HG02870 (cell line): ENCODE data around the gene OAS2.
A peak's percentile ranks its signal among the peaks of the same experiment; 100 is the strongest.

ENCODE experiments used
- ATAC-seq: cut with Tn5 transposase; IDR thresholded peaks from one replicate; pipeline ENCODE4 v1.9.1; 2021; ENCODE audit warnings: mild to moderate bottlenecking, moderate library complexity; ENCODE audit not compliant: unreplicated experiment

The OAS2 gene, protein sequence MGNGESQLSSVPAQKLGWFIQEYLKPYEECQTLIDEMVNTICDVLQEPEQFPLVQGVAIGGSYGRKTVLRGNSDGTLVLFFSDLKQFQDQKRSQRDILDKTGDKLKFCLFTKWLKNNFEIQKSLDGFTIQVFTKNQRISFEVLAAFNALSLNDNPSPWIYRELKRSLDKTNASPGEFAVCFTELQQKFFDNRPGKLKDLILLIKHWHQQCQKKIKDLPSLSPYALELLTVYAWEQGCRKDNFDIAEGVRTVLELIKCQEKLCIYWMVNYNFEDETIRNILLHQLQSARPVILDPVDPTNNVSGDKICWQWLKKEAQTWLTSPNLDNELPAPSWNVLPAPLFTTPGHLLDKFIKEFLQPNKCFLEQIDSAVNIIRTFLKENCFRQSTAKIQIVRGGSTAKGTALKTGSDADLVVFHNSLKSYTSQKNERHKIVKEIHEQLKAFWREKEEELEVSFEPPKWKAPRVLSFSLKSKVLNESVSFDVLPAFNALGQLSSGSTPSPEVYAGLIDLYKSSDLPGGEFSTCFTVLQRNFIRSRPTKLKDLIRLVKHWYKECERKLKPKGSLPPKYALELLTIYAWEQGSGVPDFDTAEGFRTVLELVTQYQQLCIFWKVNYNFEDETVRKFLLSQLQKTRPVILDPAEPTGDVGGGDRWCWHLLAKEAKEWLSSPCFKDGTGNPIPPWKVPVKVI

DNA sequence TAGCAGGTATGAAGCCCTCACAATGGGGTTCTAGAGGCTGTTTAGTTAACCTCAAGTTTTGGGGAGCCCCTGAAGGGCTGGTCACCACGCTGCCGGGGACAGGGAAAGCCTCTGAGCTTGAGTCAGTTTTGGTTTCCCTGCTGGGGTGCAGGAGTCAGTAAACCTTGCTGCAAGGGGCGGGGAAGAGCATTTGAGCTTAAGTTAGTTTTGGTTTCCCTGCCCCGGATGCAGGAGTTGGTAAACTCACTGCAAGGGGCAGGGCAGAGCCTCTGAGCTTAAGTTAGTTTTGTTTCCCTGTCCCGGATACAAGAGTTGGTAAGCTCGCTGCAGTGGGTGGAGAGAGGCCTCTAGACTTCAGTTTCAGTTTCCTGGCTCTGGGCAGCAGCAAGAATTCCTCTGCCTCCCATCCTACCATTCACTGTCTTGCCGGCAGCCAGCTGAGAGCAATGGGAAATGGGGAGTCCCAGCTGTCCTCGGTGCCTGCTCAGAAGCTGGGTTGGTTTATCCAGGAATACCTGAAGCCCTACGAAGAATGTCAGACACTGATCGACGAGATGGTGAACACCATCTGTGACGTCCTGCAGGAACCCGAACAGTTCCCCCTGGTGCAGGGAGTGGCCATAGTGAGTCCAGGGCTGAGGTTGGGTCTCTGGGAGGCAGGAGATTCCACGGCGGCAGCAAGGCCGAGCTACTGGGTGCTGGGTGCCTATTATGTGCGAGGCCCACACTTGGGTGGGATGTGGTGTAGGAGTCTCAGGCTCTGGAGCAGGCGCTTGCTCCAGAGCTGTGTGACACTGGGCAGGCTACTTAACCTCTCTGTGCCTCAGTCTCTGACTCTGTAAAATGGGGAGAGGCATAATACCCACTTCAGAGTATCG, at the start of gene OAS2:
OAS2 (plus strand) TSS at position 357 of the 878 bp plus-strand sequence; CDS start at position 447, 90 bp downstream.
- peak; percentile 78 for ATAC-seq

DNA sequence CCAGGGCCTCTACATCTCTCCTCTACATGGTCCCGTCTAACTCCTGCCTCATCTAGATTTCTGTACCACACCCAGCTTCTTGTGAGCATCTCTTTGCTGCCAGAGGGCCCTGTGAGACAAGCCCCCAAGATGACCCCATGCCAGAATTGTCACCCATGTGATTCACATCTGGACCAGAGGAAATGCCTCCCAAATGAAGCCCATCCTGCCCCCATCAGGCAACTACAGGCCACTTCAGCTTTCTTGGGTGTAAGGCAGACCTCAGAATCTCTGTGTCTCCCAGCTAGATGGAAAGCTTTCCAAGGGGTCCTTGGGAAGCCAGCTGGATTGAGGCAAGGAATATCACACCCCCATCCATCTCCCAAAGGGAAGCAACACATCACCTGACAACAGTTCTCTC, 49.3 kb upstream of the OAS2 start:
- no peak for ATAC-seq

DNA sequence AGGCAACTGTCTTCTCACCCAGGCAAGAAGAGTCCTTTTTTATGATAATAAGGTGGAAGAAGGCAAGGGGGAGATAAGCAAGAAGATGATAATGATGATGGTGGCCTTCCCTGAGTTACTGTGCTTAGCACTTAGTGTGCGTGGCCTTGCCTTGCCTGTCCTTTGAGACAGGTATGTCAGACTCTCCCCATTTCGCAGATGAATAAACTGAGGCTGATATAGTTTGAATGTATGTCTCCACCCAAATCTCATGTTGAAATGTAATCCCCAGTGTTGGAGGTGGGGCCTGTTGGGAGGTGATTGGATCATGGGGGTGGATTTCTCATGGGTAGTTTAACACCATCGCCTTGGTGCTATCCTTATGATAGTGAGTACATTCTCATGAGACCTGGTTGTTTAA, 48.6 kb upstream of the OAS2 start:
- ATAC-seq = no peak

- no peak for ATAC-seq
Measured at GRCh38 chr12:112930350-112930749, 48.0 kb upstream of the OAS2 start.

DNA sequence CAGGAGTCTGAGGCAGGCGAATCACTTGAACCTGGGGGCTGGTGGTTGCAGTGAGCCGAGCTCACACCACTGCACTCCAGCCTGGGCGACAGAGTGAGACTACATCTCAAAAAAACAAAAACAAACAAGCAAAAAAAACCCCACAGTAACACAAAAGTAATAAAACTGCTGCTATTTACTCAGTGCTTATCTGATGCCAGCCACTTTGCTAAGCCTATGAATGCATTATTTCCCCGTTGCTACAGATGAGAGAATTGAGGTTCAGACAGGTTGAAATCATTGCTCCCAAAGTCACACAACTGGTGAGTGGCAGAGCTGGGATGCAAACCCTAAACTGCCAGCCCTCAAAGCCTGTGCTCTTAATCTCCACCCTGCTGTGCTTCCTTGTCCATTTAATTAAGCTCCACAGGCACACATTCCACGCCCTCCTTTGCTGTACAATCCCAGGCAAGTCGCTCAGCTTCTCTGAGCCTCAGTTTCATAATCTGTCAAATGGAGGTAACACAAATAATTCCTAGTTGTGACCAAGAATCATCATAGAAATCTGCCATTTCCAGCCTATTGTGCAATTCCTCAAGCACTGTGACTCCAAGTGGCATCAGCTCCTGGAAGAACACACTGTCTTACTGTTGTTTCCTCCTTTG, 45.7 kb upstream of the OAS2 start:
- no peak for ATAC-seq

GRCh38 chr12:112933129-112933505, 45.2 kb upstream of the OAS2 start:
- ATAC-seq = no peak

GRCh38 chr12:112936264-112936663, 42.1 kb upstream of the OAS2 start:
- ATAC-seq = no peak

- no peak for ATAC-seq
Measured at GRCh38 chr12:112936927-112937326, 41.4 kb upstream of the OAS2 start.

- no peak for ATAC-seq
Measured at GRCh38 chr12:112937741-112938719, 40.3 kb upstream of the OAS2 start, which contains the start of gene OAS3. Gene OAS3, plus strand, starts transcription at chr12:112938474. Its CDS starts 57 bp downstream, at chr12:112938531.

DNA sequence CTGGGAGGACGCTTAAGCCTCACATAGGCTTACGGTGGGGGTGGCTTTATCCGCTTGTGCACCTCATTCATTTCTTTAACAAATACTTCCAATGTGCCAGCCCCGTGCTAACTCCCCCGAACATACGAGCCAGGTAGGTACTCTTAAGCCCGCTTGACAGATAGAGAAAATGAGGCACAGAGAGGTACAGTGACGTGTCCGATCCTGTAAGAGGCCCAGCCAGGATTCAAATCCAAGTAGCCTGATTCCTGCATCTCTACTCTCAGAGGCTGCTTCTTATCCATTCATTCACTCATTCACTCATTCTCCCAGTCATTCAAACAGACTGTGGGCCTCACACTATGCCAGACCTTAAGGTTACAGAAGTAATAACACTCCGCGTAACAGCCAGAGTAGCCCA, 39.6 kb upstream of the OAS2 start:
- ATAC-seq = no peak

- peak; percentile 62 for ATAC-seq
Measured at GRCh38 chr12:112939761-112940381, 38.4 kb upstream of the OAS2 start.

GRCh38 chr12:112941528-112942335, 36.6 kb upstream of the OAS2 start:
- ATAC-seq = no peak

- no peak for ATAC-seq
Measured at GRCh38 chr12:112942572-112942971, 35.7 kb upstream of the OAS2 start.

DNA sequence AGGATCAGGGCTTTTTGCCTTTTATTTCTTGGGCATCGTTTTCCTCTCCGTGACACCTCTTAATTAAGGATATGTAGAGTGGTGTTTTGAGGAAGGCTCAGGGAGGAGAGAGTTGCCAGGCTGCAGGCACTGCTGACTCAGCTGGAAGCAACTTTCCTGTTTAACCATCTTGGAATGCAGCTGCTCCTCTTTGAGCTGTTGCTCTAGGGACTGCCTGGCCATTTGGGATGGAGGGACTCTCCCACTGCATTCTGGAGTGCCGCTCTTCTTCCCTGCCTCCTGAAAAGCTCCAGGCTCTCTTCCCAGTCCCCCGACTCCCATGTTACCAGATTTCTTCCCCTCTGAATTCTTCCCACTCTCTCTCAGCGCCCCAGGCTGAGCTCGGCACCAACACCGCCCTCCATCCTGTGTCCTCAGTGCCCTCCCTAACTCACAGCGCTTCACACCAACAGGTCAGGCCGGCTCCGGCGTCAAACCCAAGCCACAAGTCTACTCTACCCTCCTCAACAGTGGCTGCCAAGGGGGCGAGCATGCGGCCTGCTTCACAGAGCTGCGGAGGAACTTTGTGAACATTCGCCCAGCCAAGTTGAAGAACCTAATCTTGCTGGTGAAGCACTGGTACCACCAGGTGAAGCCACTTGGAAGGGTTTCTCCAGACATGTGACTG, 34.2 kb upstream of the OAS2 start:
- no peak for ATAC-seq

DNA sequence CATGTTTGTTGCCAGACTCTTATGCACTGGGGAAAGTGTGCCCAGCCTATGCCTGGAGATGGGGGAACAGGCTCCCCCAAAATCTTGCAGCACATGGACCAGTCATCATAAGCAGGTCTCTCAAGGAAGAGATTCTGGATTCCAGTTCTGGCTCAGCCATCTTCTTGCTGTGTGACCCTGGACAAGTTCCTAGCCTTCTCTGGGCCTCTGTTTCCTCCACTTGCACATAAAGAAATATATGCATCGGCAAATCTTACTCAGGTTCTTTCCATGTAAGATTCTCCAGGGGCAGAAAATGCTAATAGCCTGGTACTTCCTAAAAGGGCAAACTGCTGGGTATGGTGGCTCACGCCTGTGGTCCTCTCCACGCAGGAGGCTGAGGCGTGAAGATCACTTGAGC, 32.8 kb upstream of the OAS2 start:
- ATAC-seq = no peak

GRCh38 chr12:112946236-112947000, 31.9 kb upstream of the OAS2 start:
- no peak for ATAC-seq

GRCh38 chr12:112947314-112947713, 31.0 kb upstream of the OAS2 start:
- no peak for ATAC-seq
